IMR-90 (cell line): ENCODE data around the gene HIGD2A. TPM values are rescaled to one million over a fixed set of nuclear protein-coding genes. Genes with fewer than 3 reads are reported as not detected.
A peak's percentile ranks its signal among the peaks of the same experiment; 100 is the strongest.

Experiments used
- ATAC-seq: fragments of 200-7000 bp; cut with Tn5 transposase; 2 replicates; pipeline ENCODE4 v1.9.1; 2020; ENCODE audit warnings: low read depth, mild to moderate bottlenecking, moderate library complexity
- BruUV-seq: library from RNA; stranded (reverse); fragments of 400-500 nt; replicated peaks from 2 replicates; lab custom pipeline; 2021; lab: Mats Ljungman, UMichigan
- CTCF ChIA-PET: fragments of 300-600 bp; formaldehyde crosslinking; extraction: SDS; loops from one replicate; lab custom pipeline; 2021; ENCODE audit warnings: antibody characterized with exemption; lab: Yijun Ruan, JAX
- POLR2A ChIA-PET: fragments of 300-600 bp; sonication (Branson Sonifier 250); formaldehyde crosslinking; loops from one replicate; lab custom pipeline; 2022; ENCODE audit warnings: antibody characterized with exemption; ENCODE audit not compliant: unreplicated experiment; lab: Charles Lee
- DNase-seq: peaks from one replicate; pipeline ENCODE4 v3.0.0; 2013
- H2AFZ ChIP-seq: replicated peaks from 2 replicates; pipeline ENCODE3; 2013; ENCODE audit warnings: low read length, mild to moderate bottlenecking; ENCODE audit not compliant: poor library complexity
- H2AK5ac ChIP-seq: 2 replicates; pipeline ENCODE4 v1.6.1; 2013; ENCODE audit warnings: low read depth, low read length, inconsistent platforms
- H2AK9ac ChIP-seq: replicated peaks from 2 replicates; pipeline ENCODE3; 2013; ENCODE audit warnings: mild to moderate bottlenecking, low read depth, low read length, moderate library complexity; ENCODE audit not compliant: poor library complexity
- H2BK120ac ChIP-seq: 2 replicates; pipeline ENCODE4 v1.6.1; 2013; ENCODE audit warnings: low read depth, low read length, inconsistent platforms
- H2BK15ac ChIP-seq: 3 replicates; pipeline ENCODE4 v1.6.1; 2013; ENCODE audit warnings: low read depth, low read length, inconsistent platforms
- H2BK20ac ChIP-seq: 2 replicates; pipeline ENCODE4 v1.6.1; 2013; ENCODE audit warnings: low read depth, mild to moderate bottlenecking, inconsistent platforms, low read length, moderate library complexity
- H2BK5ac ChIP-seq: 2 replicates; pipeline ENCODE4 v1.6.1; 2013; ENCODE audit warnings: mild to moderate bottlenecking, low read depth, low read length, inconsistent platforms; ENCODE audit not compliant: poor library complexity, severe bottlenecking
- H3K14ac ChIP-seq: replicated peaks from 2 replicates; pipeline ENCODE4 v1.6.1; 2013; ENCODE audit warnings: low read depth, low read length, inconsistent platforms
- H3K18ac ChIP-seq: 2 replicates; pipeline ENCODE4 v1.6.1; 2013; ENCODE audit warnings: low read depth, low read length, control low read depth
- H3K23ac ChIP-seq: 2 replicates; pipeline ENCODE4 v1.6.1; 2013; ENCODE audit warnings: low read depth, low read length, inconsistent platforms
- H3K27ac ChIP-seq: 2 replicates; pipeline ENCODE4 v1.5.1; 2013; ENCODE audit warnings: mild to moderate bottlenecking, control low read depth, low read length; ENCODE audit not compliant: insufficient read depth
- H3K27me3 ChIP-seq: 2 replicates; pipeline ENCODE4 v1.6.1; 2013; ENCODE audit warnings: low read length; ENCODE audit not compliant: control insufficient read depth, insufficient read depth
- H3K36me3 ChIP-seq: 2 replicates; pipeline ENCODE4 v1.6.1; 2013; ENCODE audit warnings: low read length, mixed read lengths; ENCODE audit not compliant: control insufficient read depth, insufficient read depth
- H3K4ac ChIP-seq: 2 replicates; pipeline ENCODE4 v1.6.1; 2013; ENCODE audit warnings: low read depth, low read length, inconsistent platforms
- H3K4me1 ChIP-seq: 2 replicates; pipeline ENCODE4 v1.6.1; 2013; ENCODE audit warnings: low read length, mixed read lengths; ENCODE audit not compliant: control insufficient read depth, insufficient read depth
- H3K4me2 ChIP-seq: 2 replicates; pipeline ENCODE4 v1.6.1; 2013; ENCODE audit warnings: low read depth, mild to moderate bottlenecking, control low read depth, low read length, moderate library complexity
- H3K4me3 ChIP-seq: 2 replicates; pipeline ENCODE4 v1.5.1; 2013; ENCODE audit warnings: low read depth, mild to moderate bottlenecking, control low read depth, low read length, moderate library complexity; ENCODE audit not compliant: insufficient read depth
- H3K56ac ChIP-seq: 2 replicates; pipeline ENCODE4 v1.6.1; 2013; ENCODE audit warnings: low read length, inconsistent platforms; ENCODE audit not compliant: insufficient read depth; ENCODE audit errors: extremely low read depth
- H3K79me1 ChIP-seq, 2 experiments: 2 replicates each; pipeline ENCODE4 v1.6.1; 2013; ENCODE audit warnings: low read length in 2 of 2, inconsistent platforms in 1 of 2, low read depth in 1 of 2
- H3K9ac ChIP-seq: 2 replicates; pipeline ENCODE4 v1.6.1; 2013; ENCODE audit warnings: low read depth, low read length, control low read depth
- H3K9me1 ChIP-seq: 2 replicates; pipeline ENCODE4 v1.6.1; 2013; ENCODE audit warnings: low read length, inconsistent platforms; ENCODE audit not compliant: insufficient read depth
- H3K9me3 ChIP-seq: 2 replicates; pipeline ENCODE4 v1.6.1; 2013; ENCODE audit warnings: low read length; ENCODE audit not compliant: control insufficient read depth, insufficient read depth
- H4K20me1 ChIP-seq: 2 replicates; pipeline ENCODE4 v1.6.1; 2013; ENCODE audit warnings: low read length, inconsistent platforms; ENCODE audit not compliant: insufficient read depth
- H4K5ac ChIP-seq: 2 replicates; pipeline ENCODE4 v1.6.1; 2013; ENCODE audit warnings: mild to moderate bottlenecking, low read depth, low read length, control low read depth
- H4K8ac ChIP-seq, 2 experiments: 2 replicates each; pipeline ENCODE4 v1.6.1; 2013; ENCODE audit warnings: low read depth in 2 of 2, low read length in 2 of 2, control low read depth in 1 of 2, inconsistent platforms in 1 of 2
- H4K91ac ChIP-seq: 2 replicates; pipeline ENCODE4 v1.6.1; 2013; ENCODE audit warnings: low read depth, low read length, inconsistent platforms; ENCODE audit not compliant: insufficient read depth
- CEBPB ChIP-seq: IDR thresholded peaks from 2 replicates; pipeline ENCODE4 v1.6.1; 2012; ENCODE audit warnings: low read depth, low read length, improper control_type of control experiment
- CHD1 ChIP-seq: IDR thresholded peaks from 2 replicates; pipeline ENCODE4 v1.6.1; 2012; ENCODE audit warnings: low read depth, low read length, improper control_type of control experiment
- FOS ChIP-seq: fragments of 150-350 bp; IDR thresholded peaks from 2 replicates; pipeline ENCODE4 v1.6.1; 2016; ENCODE audit warnings: low read depth, low read length
- WGBS, 2 experiments: methylation state at CpG; one replicate each; pipeline versions ENCODE4 v1.1.5 to v1.1.7; 2013; ENCODE audit warnings: missing lambda C conversion rate in 2 of 2; ENCODE audit not compliant: insufficient read length in 1 of 2; ENCODE audit errors: extremely low coverage in 2 of 2; 5-methylcytosine and 5-hydroxymethylcytosine counted together
- dilution Hi-C: fragments of 300-500 bp; cut with HindIII; formaldehyde crosslinking; loops from one replicate; pipeline ENCODE4 v1.14.3; 2018; ENCODE audit warnings: low sequenced_read_pairs; ENCODE audit not compliant: unreplicated experiment
- in situ Hi-C: fragments of 300-500 bp; cut with MboI; formaldehyde crosslinking; loops from 3 replicates; pipeline ENCODE4 v1.14.3; 2019; ENCODE audit warnings: low sequenced_read_pairs, inconsistent platforms, mixed read lengths
- intact Hi-C: fragments of 100-400 bp; cut with micrococcal nuclease; formaldehyde crosslinking; loops from 2 replicates; pipeline ENCODE4 v1.10.0; 2022
- polyA plus RNA-seq, 3 experiments: library from polyadenylated mRNA; depleted of rRNA; stranded (reverse); fragments of >200 nt; gene quantifications; 2 replicates each; pipeline ENCODE4 v1.2.3, GENCODE V29; 2012; ENCODE audit warnings: low replicate concordance in 1 of 3
- total RNA-seq: library from RNA; depleted of rRNA; stranded (reverse); fragments of >200 nt; gene quantifications from 2 replicates; pipeline ENCODE4 v1.2.3, GENCODE V29; 2012

HIGD2A gene
- total and polyA plus RNA-seq, 2 of the 4 experiments (the other 2 are of a cell fraction), result 35.0 to 131 TPM

DNA sequence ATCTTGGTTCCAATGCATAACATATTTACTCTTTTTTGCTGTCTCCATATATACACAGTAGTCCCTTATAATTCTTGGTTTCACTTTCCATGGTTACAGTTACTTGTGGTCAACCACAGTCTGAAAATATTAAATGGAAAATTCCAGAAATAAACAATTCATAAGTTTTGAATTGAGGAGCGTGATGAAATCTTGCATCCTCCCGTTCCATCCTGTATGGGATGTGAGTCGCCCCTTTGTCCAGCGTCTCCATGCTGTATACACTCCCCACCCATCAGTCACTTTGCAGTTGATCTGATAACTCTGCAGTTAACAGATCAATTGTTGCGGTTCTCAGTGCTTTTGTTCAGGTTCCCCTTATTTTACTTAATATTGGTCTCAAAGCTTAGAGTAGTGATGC lies 48.1 kb downstream of the HIGD2A start:
- H2BK20ac ChIP-seq, result no peak overlapping the region
- peaks cover 5% of the 10 kb centered on the region for H3K27me3 ChIP-seq
- H4K91ac ChIP-seq, result no peak overlapping the region
- no peak overlapping the region for H3K27ac ChIP-seq
- no peak overlapping the region for H2AFZ ChIP-seq
- no peak overlapping the region for H3K14ac ChIP-seq
- ATAC-seq (peak; percentile 89), DNase-seq (peak; percentile 88)
- no peak overlapping the region for H2AK5ac ChIP-seq
- no peaks in the 10 kb centered on the region for H4K20me1 ChIP-seq
- H3K4ac ChIP-seq, result no peak overlapping the region; the same call in 1 of the 2 replicates
- H3K36me3 ChIP-seq, result no peaks in the 10 kb centered on the region
- 0 out of 2 replicates have a peak overlapping the region, but pooled peaks have one; percentile 42 for H2BK120ac ChIP-seq
- H3K56ac ChIP-seq, result no peak overlapping the region
- H3K79me1 ChIP-seq, result no peaks in the 10 kb centered on the region
- no peak overlapping the region for H2AK9ac ChIP-seq
- H2BK5ac ChIP-seq, result no peak overlapping the region
- H3K9me3 ChIP-seq, result no peaks in the 10 kb centered on the region
- H3K4me3 ChIP-seq, result no peak overlapping the region
- H4K5ac ChIP-seq, result no peak overlapping the region
- no peak overlapping the region for H3K18ac ChIP-seq
- H3K9me1 ChIP-seq, result no peaks in the 10 kb centered on the region; the same call in 1 of the 2 replicates
- ChIA-PET CTCF (interaction anchor here (0.9 kb wide), 1 partner anchor 13 kb away, joined by 3 read pairs; no protein-coding TSS in a partner anchor), POLR2A (interaction anchor here (0.7 to 0.8 kb wide), 2 partner anchors 137 to 148 kb away, joined by 3 to 12 read pairs; no protein-coding TSS in a partner anchor)
- 11% methylated on average over 3 of the region's 5 CpGs; no CpG with 5 or more reads in 1 of the 2 experiments for WGBS, 2 experiments
- TF ChIP-seq CHD1 (no peak), FOS (peak; percentile 34; the same call in 1 of the 2 replicates), CEBPB (peak; percentile 85)
- BruUV-seq, result no TSS peak
- H3K9ac ChIP-seq, result no peak overlapping the region
- 0 out of 3 replicates have a peak overlapping the region, but pooled peaks have one; percentile 57 for H2BK15ac ChIP-seq
- peaks cover 5% of the 10 kb centered on the region for H3K4me1 ChIP-seq
- 0 out of 4 replicates have a peak overlapping the region, but pooled peaks of 1 of the 2 experiments have one; percentile 49 for H4K8ac ChIP-seq
- no peak overlapping the region; the same call in 1 of the 2 replicates for H3K23ac ChIP-seq
- in situ Hi-C loops, result no loop called here
- dilution Hi-C loops, result no loop called here
- H3K4me2 ChIP-seq, result peak overlapping the region; percentile 29
- intact Hi-C loops, result no loop called here
